Left ventricle myocardium inferior (tissue), 1 donor: ENCODE results near the gene SAMD11. TPM values are rescaled to one million over a fixed set of nuclear protein-coding genes. Genes with fewer than 3 reads are reported as not detected.
A peak's percentile ranks its signal among the peaks of the same experiment; 100 is the strongest.
"Not testable (repeated sequence)": the region's sequence is repeated elsewhere in the genome, so short reads cannot be mapped to it uniquely, and the experiment has no call there.

Experiments
- DNase-seq: peaks from one replicate; pipeline ENCODE4 v3.0.0-alpha.2; 2020
- H3K27ac ChIP-seq: fragments of 200-600 bp; replicated peaks from 2 replicates; pipeline ENCODE4 v1.8.0; 2021
- H3K27me3 ChIP-seq: fragments of 200-600 bp; 2 replicates; pipeline ENCODE4 v1.8.0; 2021; ENCODE audit warnings: low read depth
- H3K36me3 ChIP-seq: fragments of 200-600 bp; 2 replicates; pipeline ENCODE4 v1.8.0; 2021
- H3K4me1 ChIP-seq: fragments of 200-600 bp; 2 replicates; pipeline ENCODE4 v1.8.0; 2021
- H3K4me3 ChIP-seq: fragments of 200-600 bp; 2 replicates; pipeline ENCODE4 v1.8.0; 2021; ENCODE audit warnings: mild to moderate bottlenecking, moderate library complexity
- H3K9me3 ChIP-seq: fragments of 200-600 bp; replicated peaks from 2 replicates; pipeline ENCODE4 v1.8.0; 2021
- intact Hi-C: fragments of 100-400 bp; cut with micrococcal nuclease; formaldehyde crosslinking; loops from one replicate; pipeline ENCODE4 v1.11.0; 2022
- total RNA-seq: library from RNA; stranded (reverse); fragmentation: NEBNext Ultra II Directional; extraction: Animal tissue kit (Norgen Biotek cat#: 25700); gene quantifications from one replicate; pipeline ENCODE4 v1.2.1, GENCODE V29; 2021
- TF ChIP-seq, protein P1 (sequence below): fragments of 200-600 bp; IDR thresholded peaks from 2 replicates; pipeline ENCODE4 v1.8.0; 2021; ENCODE audit warnings: antibody characterized with exemption, mild to moderate bottlenecking, borderline replicate concordance
- donor health status: DM: no; HTN: yes; CAD: no; lungs with severe emphysema.

Gene SAMD11
- total RNA-seq, 1 donor from 2014 or later: 2.4 TPM

DNA sequence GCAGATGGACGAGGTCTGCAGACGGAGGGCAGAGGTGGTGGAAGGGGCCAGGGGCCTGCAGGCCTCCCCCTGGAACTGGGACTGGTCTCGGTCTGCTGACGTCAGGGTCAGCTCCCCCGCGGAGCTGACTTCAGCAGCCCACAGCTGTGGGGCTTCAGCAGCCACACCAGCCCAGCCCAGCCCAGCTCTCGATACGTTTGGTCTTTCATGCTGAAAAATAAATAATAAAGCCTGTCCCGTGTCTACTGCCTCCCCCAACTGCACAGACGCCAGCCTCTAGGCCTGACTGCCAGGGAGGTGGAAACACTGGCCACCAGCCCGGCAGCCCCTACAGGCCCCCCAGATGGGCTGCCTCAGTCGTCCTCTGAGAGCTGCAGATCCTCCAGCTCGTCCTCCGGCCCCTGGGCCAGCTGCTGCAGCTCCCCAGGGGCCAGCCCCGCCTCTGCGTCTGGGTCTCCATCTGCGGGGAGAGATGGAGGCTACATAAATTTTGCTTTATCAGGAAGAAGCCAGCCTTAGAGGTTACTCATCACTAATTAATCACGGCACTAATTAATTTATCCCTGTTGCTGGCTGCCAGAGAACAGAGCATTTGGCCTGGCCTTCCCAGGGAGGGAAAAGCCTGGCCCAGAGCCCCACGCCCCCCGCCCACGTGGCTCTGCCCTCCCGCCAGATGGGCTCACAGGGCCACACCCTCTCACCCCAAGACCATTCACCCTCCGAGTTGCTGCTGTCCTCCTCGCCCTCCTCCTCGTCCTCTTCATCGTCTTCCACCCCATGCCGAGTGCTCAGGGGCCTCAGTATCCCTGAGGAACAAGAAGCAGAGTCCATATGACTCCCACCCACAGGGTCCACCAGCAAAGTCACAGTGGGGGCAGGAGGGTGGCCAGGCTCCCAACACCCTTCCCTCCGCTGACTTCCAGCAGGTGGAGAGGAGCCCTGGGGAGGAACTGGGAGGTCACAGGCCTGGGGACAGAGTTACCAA is 20.9 kb downstream of the SAMD11 start:
- H3K27me3 ChIP-seq: peaks cover 44% of the 10 kb centered on the region
- intact Hi-C loops: no loop called here
- peaks cover 52% of the 10 kb centered on the region for H3K36me3 ChIP-seq
- no peaks in the 10 kb centered on the region for H3K9me3 ChIP-seq
- peaks cover 54% of the 10 kb centered on the region for H3K4me1 ChIP-seq
- H3K4me3 ChIP-seq: peak overlapping the region; percentile 17
- DNase-seq: peak; percentile 51
- TF ChIP-seq, protein P1, sequence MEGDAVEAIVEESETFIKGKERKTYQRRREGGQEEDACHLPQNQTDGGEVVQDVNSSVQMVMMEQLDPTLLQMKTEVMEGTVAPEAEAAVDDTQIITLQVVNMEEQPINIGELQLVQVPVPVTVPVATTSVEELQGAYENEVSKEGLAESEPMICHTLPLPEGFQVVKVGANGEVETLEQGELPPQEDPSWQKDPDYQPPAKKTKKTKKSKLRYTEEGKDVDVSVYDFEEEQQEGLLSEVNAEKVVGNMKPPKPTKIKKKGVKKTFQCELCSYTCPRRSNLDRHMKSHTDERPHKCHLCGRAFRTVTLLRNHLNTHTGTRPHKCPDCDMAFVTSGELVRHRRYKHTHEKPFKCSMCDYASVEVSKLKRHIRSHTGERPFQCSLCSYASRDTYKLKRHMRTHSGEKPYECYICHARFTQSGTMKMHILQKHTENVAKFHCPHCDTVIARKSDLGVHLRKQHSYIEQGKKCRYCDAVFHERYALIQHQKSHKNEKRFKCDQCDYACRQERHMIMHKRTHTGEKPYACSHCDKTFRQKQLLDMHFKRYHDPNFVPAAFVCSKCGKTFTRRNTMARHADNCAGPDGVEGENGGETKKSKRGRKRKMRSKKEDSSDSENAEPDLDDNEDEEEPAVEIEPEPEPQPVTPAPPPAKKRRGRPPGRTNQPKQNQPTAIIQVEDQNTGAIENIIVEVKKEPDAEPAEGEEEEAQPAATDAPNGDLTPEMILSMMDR: no peak
- H3K27ac ChIP-seq: peak overlapping the region; percentile 63

DNA sequence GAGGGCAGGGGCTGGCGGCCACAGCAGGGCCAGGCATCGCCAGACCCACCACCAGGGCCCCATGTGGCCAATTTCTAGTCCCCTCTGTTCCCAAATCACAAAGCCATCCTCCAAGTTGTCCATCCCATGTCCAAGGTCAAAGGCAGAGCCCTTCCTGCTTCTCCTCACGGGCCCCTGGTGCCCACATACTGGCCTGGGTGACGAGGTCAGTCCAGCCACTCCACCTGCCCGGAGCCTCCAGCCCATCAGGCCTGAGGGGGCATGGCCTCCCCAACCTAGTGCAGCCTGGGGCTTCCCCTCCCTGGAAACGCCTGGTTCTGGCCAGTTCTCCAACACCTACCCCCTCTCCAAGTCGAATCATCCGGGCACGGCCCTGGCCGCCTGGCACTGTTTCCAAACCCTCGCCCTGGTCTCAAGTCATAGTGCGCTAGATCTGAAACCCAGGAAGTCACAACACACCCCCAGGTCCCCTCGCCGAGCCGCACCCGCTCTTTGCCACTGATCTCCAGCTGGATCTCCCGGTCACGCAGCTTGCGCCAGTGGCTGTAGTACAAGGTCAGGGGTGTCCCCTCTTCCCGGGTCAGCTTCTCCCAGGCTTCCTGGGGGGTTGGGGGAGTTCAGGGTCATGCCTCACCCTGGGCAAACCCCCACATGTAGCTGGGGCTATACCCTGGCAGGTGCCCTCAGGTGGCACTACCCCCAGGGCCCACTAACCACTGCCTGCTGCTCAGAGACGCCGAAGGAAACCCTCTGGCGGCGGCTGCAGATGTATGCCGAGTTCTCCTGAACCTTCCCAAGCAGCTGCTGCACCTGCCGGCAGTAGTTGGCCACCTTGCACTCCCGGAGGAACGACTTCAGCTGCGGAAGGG is 22.2 kb downstream of the SAMD11 start:
- intact Hi-C loops: no loop called here
- Histone ChIP-seq H3K27me3 (peaks cover 31% of the 10 kb centered on the region), H3K4me1 (peaks cover 42% of the 10 kb centered on the region), H3K36me3 (peaks cover 65% of the 10 kb centered on the region), H3K4me3 (no peak overlapping the region), H3K27ac (no peak overlapping the region), H3K9me3 (no peaks in the 10 kb centered on the region)
- DNase-seq: no peak
- TF ChIP-seq, protein P1: no peak

DNA sequence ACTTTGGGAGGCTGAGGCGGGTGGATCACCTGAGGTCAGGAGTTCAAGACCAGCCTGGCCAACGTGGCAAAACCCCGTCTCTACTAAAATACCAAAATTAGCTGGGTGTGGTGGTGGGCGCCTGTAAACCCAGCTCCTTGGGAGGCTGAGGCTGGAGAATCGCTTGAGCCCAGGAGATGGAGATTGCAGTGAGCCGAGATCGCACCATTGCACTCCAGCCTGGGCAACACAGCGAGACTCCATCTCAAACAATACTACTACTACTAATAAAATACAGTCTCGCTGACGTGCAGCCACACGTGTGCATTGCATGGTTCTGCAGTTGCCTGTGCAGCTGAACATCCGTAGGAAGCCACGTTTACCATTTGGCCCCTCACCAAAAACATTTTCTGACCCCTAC is 23.1 kb downstream of the SAMD11 start:
- H3K9me3 ChIP-seq, DNase-seq, H3K27ac ChIP-seq, H3K4me3 ChIP-seq, intact Hi-C loops: not testable (repeated sequence)
- peaks cover 74% of the 10 kb centered on the region for H3K36me3 ChIP-seq
- peaks cover 34% of the 10 kb centered on the region for H3K4me1 ChIP-seq
- peaks cover 22% of the 10 kb centered on the region for H3K27me3 ChIP-seq

DNA sequence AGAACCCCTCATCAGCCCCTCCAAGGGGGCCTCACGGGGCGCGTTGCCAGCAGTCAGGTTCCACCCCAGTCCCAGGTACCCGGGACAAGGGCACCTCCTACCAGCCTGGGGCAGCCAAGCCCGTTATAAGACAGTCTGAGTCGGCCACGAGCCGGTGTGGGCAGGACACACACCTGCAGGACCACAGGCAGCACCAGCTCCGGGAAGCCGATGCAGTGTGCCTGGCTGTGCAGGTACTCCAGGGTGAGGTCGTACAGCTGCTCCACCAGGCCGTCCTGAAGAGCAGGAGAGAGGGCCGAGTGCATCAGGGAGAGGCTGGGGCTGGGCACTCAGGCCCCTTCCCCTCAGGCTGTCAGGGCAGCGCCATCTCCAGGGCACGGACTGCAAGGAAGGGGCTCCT is 24.2 kb downstream of the SAMD11 start:
- TF ChIP-seq, protein P1: no peak
- Histone ChIP-seq H3K4me3 (no peak overlapping the region), H3K4me1 (peaks cover 22% of the 10 kb centered on the region), H3K27ac (no peak overlapping the region), H3K36me3 (peaks cover 85% of the 10 kb centered on the region), H3K27me3 (peaks cover 11% of the 10 kb centered on the region), H3K9me3 (no peaks in the 10 kb centered on the region)
- intact Hi-C loops: no loop called here
- no peak for DNase-seq

DNA sequence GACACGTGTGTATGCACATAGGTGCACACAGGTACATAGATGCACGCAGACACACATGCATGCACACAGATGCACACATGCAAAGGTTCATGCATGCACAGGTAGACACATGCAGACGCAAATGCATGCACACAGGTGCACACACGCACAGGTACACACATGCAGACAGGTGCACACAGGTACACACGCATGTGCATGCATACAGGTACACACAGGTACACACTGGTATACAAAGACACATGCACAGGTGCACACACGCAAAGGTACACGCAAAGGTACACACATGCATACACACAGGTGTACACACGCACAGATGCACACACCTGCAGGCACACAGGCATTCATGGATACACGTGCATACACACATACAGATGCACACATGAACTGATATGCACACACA is 26.5 kb downstream of the SAMD11 start:
- no peaks in the 10 kb centered on the region for H3K4me1 ChIP-seq
- H3K4me3 ChIP-seq: no peak overlapping the region
- H3K36me3 ChIP-seq: peaks cover 99% of the 10 kb centered on the region
- DNase-seq: no peak
- H3K9me3 ChIP-seq: no peaks in the 10 kb centered on the region
- H3K27me3 ChIP-seq: no peaks in the 10 kb centered on the region
- TF ChIP-seq, protein P1: no peak
- intact Hi-C loops: no loop called here
- H3K27ac ChIP-seq: no peak overlapping the region
